MCF 10A (cell line): ENCODE measurements around the gene C1orf52. TPM values are rescaled to one million over a fixed set of nuclear protein-coding genes. Genes with fewer than 3 reads are reported as not detected.

Source experiments
- BruUV-seq: library from RNA; stranded (reverse); fragments of 400-500 nt; replicated peaks from 2 replicates; lab custom pipeline; 2021; lab: Mats Ljungman, UMichigan
- CTCF ChIA-PET: fragments of 300-600 bp; sonication (Branson Sonifier 250); formaldehyde crosslinking; extraction: SDS; loops from one replicate; lab custom pipeline; 2021; ENCODE audit warnings: antibody characterized with exemption, inconsistent platforms; lab: Yijun Ruan, JAX
- POLR2A ChIA-PET: fragments of 300-600, 350-650 bp; sonication (Branson Sonifier 250); formaldehyde crosslinking; extraction: SDS; loops from one replicate; lab custom pipeline; 2020; ENCODE audit warnings: antibody characterized with exemption, inconsistent platforms; lab: Yijun Ruan, JAX
- DNase-seq: peaks from one replicate; pipeline ENCODE4 v3.0.0-alpha.2; 2018; ENCODE audit not compliant: unreplicated experiment
- H3K27ac Mint-ChIP-seq: one replicate; pipeline ENCODE4 v1.8.0; 2022; ENCODE audit warnings: mild to moderate bottlenecking, low read depth, mixed read lengths; ENCODE audit not compliant: unreplicated experiment
- H3K27me3 Mint-ChIP-seq: one replicate; pipeline ENCODE4 v1.8.0; 2022; ENCODE audit warnings: mixed read lengths; ENCODE audit not compliant: insufficient read depth, unreplicated experiment
- H3K36me3 Mint-ChIP-seq: one replicate; pipeline ENCODE4 v1.8.0; 2022; ENCODE audit warnings: mild to moderate bottlenecking, moderate library complexity, mixed read lengths; ENCODE audit not compliant: insufficient read depth, unreplicated experiment
- H3K4me1 Mint-ChIP-seq: one replicate; pipeline ENCODE4 v1.8.0; 2022; ENCODE audit warnings: mixed read lengths; ENCODE audit not compliant: insufficient read depth, unreplicated experiment
- H3K4me3 Mint-ChIP-seq: one replicate; pipeline ENCODE4 v1.8.0; 2022; ENCODE audit warnings: mild to moderate bottlenecking, moderate library complexity, mixed read lengths; ENCODE audit not compliant: unreplicated experiment
- H3K9me3 Mint-ChIP-seq: one replicate; pipeline ENCODE4 v1.8.0; 2022; ENCODE audit warnings: mixed read lengths; ENCODE audit not compliant: unreplicated experiment
- CTCF ChIP-seq: fragments of 200-600 bp; IDR thresholded peaks from one replicate; pipeline ENCODE4 v1.8.0; 2022; ENCODE audit warnings: antibody characterized with exemption, mild to moderate bottlenecking; ENCODE audit not compliant: unreplicated experiment
- intact Hi-C: fragments of 100-400 bp; cut with micrococcal nuclease; formaldehyde crosslinking; loops from 2 replicates; pipeline ENCODE4 v1.14.1; 2022
- total RNA-seq: library from RNA; stranded (reverse); gene quantifications from 2 replicates; pipeline ENCODE4 v1.2.3, GENCODE V29; 2022

Gene C1orf52
- total RNA-seq, 1 experiment from 2014 or later: 31.7 TPM

GRCh38 chr1:85290826-85291225 is 31.4 kb upstream of the C1orf52 start:
- peaks cover 24% of the 10 kb centered on the region for H3K4me1 Mint-ChIP-seq
- H3K27ac Mint-ChIP-seq: peak overlapping the region; percentile 69
- ChIA-PET CTCF (interaction anchor here (0.8 to 1.4 kb wide), 3 partner anchors 14 to 36 kb away, joined by 3 to 4 read pairs (median 4); partner anchors contain the start of genes BCL10 and C1orf52), POLR2A (interaction anchor here (1.2 to 12.2 kb wide), 5 partner anchors 15 to 254 kb away, joined by 3 to 271 read pairs (median 11); partner anchors contain the start of genes BCL10 and C1orf52)
- H3K36me3 Mint-ChIP-seq: peaks cover 11% of the 10 kb centered on the region
- H3K9me3 Mint-ChIP-seq: no peaks in the 10 kb centered on the region
- H3K4me3 Mint-ChIP-seq: no peak overlapping the region
- no peak for DNase-seq
- intact Hi-C loops: no loop called here
- H3K27me3 Mint-ChIP-seq: no peaks in the 10 kb centered on the region
- no TSS peak for BruUV-seq
- TF ChIP-seq CTCF: no peak

- Mint-ChIP-seq H3K4me1 (peaks cover 24% of the 10 kb centered on the region), H3K27ac (peak overlapping the region; percentile 69), H3K36me3 (peaks cover 11% of the 10 kb centered on the region), H3K4me3 (peak overlapping the region; percentile 6), H3K9me3 (no peaks in the 10 kb centered on the region), H3K27me3 (no peaks in the 10 kb centered on the region)
- ChIA-PET CTCF (interaction anchor here (0.5 to 1.4 kb wide), 5 partner anchors 10 to 389 kb away, joined by 3 to 4 read pairs (median 3); partner anchors contain the start of gene C1orf52), POLR2A (interaction anchor here (0.7 to 12.2 kb wide), 11 partner anchors 8 to 613 kb away, joined by 3 to 271 read pairs (median 5); partner anchors contain the start of genes BCL10 and C1orf52)
- TF ChIP-seq CTCF: no peak
- intact Hi-C loops: no loop called here
- BruUV-seq: TSS peak; percentile 75
- peak; percentile 48 for DNase-seq
These were observed 30.4 kb upstream of the C1orf52 start for GRCh38 chr1:85289848-85290335.

- Mint-ChIP-seq H3K36me3 (peaks cover 11% of the 10 kb centered on the region), H3K27ac (peak overlapping the region; percentile 69), H3K9me3 (no peaks in the 10 kb centered on the region), H3K4me3 (peak overlapping the region; percentile 6), H3K4me1 (peaks cover 24% of the 10 kb centered on the region), H3K27me3 (no peaks in the 10 kb centered on the region)
- ChIA-PET POLR2A (interaction anchor here (0.9 to 12.2 kb wide), 8 partner anchors 8 to 173 kb away, joined by 3 to 271 read pairs (median 8); partner anchors contain the start of genes BCL10 and C1orf52), CTCF (interaction anchor here (0.6 to 1.3 kb wide), 5 partner anchors 8 to 889 kb away, joined by 3 read pairs; no protein-coding TSS in a partner anchor)
- no peak for TF ChIP-seq CTCF
- intact Hi-C loops: no loop called here
- peak; percentile 98 for DNase-seq
- BruUV-seq: no TSS peak
These were observed 29.9 kb upstream of the C1orf52 start for GRCh38 chr1:85289207-85289847.

- no peaks in the 10 kb centered on the region for H3K9me3 Mint-ChIP-seq
- intact Hi-C loops: no loop called here
- H3K27me3 Mint-ChIP-seq: no peaks in the 10 kb centered on the region
- no peak overlapping the region for H3K27ac Mint-ChIP-seq
- no peak for DNase-seq
- H3K4me1 Mint-ChIP-seq: peaks cover 14% of the 10 kb centered on the region
- H3K36me3 Mint-ChIP-seq: no peaks in the 10 kb centered on the region
- CTCF ChIA-PET: interaction anchor here (0.7 kb wide), 1 partner anchor 81 kb away, joined by 3 read pairs; no protein-coding TSS in a partner anchor
- no peak for TF ChIP-seq CTCF
- BruUV-seq: no TSS peak
- POLR2A ChIA-PET: interaction anchor here (0.7 to 0.8 kb wide), 2 partner anchors 8 to 101 kb away, joined by 3 read pairs; partner anchors contain the start of gene BCL10
- no peak overlapping the region for H3K4me3 Mint-ChIP-seq
These were observed 24.7 kb upstream of the C1orf52 start for GRCh38 chr1:85284202-85284601.
